GM23248 (cell line): ENCODE measurements around the gene NDUFS6.

Experiments used
- EZH2 ChIP-seq: fragments of 200-600 bp; sonication (generic); IDR thresholded peaks from 2 replicates; pipeline ENCODE4 v1.6.1; 2018; ENCODE audit warnings: antibody characterized with exemption, mild to moderate bottlenecking; ENCODE audit not compliant: insufficient read depth, poor library complexity, severe bottlenecking
- EZH2phosphoT487 ChIP-seq: fragments of 200-600 bp; sonication (generic); IDR thresholded peaks from 2 replicates; pipeline ENCODE4 v1.6.1; 2018; ENCODE audit warnings: antibody characterized with exemption, moderate library complexity, mild to moderate bottlenecking, low read depth; ENCODE audit not compliant: insufficient read depth

DNA sequence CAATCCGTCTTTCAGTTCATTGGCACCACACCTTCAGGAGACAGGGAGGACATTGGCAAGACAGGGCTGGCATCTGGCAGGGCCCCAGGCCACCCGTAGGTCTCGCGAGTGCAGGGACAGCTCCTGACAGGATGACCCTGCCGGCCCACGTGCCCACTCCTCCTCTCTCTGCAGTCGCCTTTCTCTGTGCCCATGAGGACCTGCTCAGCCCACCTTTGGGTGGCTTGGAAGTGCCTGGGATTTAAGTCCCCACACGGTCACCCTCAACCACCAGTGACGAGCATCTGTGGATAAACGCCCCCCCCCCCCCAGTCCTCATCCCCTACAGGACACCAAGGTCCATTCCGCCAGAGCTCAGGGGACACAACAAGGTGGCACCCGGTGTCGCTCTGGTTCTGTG is 5.7 kb upstream of the NDUFS6 start:
- TF ChIP-seq EZH2 (no peak), EZH2phosphoT487 (no peak)
